Liver (tissue), 3 donors: Measurements from ENCODE around the gene DIP2C.

Experiments used
- EGR1 ChIP-seq, 2 donors: IDR thresholded peaks; 2 replicates each; pipeline ENCODE4 v1.6.1; 2016 to 2018; ENCODE audit warnings: antibody characterized with exemption in 2 of 2, low read depth in 2 of 2
- HNF4A ChIP-seq, 2 donors: conservative IDR thresholded peaks; 2 replicates each; pipeline ENCODE4 v1.6.1; 2016; ENCODE audit warnings: antibody characterized with exemption in 2 of 2, mild to moderate bottlenecking in 2 of 2
- RAD21 ChIP-seq, 2 donors: IDR thresholded peaks; 2 replicates each; pipeline ENCODE4 v1.6.1; 2016; ENCODE audit warnings: antibody characterized with exemption in 2 of 2, mild to moderate bottlenecking in 2 of 2
- TAF1 ChIP-seq: conservative IDR thresholded peaks from 2 replicates; pipeline ENCODE4 v1.6.1; 2016; ENCODE audit warnings: antibody characterized with exemption, mild to moderate bottlenecking
- YY1 ChIP-seq: IDR thresholded peaks from 2 replicates; pipeline ENCODE4 v1.6.1; 2016; ENCODE audit warnings: antibody characterized with exemption, mild to moderate bottlenecking
- TF ChIP-seq, protein P1 (sequence below): fragments of 150-350 bp; IDR thresholded peaks from 2 replicates; pipeline ENCODE4 v1.5.1; 2017; ENCODE audit warnings: improper control_type of control experiment, low read depth, low read length; ENCODE audit not compliant: missing input control
- TF ChIP-seq, protein P2 (sequence below): IDR thresholded peaks from 2 replicates; pipeline ENCODE4 v1.6.1; 2016; ENCODE audit warnings: antibody characterized with exemption
- donor health status: healthy.
- donor health status: healthy.

DNA sequence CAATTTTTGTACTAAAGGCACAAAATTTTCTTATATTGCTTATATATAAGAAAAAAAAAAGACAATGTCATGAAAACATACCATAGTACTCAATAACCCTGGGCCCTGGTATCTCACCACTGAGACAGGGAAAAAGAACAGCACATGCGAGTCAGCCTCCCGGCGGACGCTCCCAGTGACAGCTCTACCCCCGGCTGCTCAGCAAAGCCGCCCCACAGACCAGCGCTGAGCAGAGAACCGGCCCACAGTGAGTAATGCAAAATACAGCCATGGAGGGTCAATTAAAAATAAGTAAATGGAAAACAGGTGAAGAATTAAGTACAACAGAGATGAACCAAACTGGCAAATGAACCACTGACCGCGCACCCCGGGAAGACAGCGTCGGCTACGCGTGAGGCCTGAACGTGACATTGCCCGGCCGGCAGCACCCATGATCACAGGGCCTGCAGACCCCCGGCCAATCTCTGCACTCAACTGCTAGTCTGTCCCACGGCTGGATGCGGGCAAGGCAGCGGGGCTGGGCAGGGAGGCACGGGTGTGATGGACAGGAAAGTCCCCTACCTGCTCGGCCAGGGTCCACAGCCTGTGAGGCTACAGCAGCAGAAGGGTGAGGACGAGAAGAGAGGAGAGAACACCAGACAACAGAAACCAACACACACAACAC is 378.4 kb downstream of the DIP2C start:
- TF ChIP-seq EGR1 (IDR thresholded peaks at IDR 0.05; ENCODE audit: low read depth in 2 of 2) = no peak
- TF ChIP-seq, protein P1, sequence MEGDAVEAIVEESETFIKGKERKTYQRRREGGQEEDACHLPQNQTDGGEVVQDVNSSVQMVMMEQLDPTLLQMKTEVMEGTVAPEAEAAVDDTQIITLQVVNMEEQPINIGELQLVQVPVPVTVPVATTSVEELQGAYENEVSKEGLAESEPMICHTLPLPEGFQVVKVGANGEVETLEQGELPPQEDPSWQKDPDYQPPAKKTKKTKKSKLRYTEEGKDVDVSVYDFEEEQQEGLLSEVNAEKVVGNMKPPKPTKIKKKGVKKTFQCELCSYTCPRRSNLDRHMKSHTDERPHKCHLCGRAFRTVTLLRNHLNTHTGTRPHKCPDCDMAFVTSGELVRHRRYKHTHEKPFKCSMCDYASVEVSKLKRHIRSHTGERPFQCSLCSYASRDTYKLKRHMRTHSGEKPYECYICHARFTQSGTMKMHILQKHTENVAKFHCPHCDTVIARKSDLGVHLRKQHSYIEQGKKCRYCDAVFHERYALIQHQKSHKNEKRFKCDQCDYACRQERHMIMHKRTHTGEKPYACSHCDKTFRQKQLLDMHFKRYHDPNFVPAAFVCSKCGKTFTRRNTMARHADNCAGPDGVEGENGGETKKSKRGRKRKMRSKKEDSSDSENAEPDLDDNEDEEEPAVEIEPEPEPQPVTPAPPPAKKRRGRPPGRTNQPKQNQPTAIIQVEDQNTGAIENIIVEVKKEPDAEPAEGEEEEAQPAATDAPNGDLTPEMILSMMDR = no peak
- no peak for TF ChIP-seq RAD21 (IDR thresholded peaks at IDR 0.05)
- TF ChIP-seq, protein P2, sequence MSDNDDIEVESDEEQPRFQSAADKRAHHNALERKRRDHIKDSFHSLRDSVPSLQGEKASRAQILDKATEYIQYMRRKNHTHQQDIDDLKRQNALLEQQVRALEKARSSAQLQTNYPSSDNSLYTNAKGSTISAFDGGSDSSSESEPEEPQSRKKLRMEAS = no peak
- no peak for TF ChIP-seq YY1
- TF ChIP-seq TAF1 = no peak
- no peak for TF ChIP-seq HNF4A (conservative IDR thresholded peaks at IDR 0.05)
